ENCODE results near the gene LMO7.
A peak's percentile ranks its signal among the peaks of the same experiment; 100 is the strongest.
"Not testable (repeated sequence)": the region's sequence is repeated elsewhere in the genome, so short reads cannot be mapped to it uniquely, and the experiment has no call there.

LMO7 gene

GRCh38 chr13:75780103-75780502, 144.0 kb downstream of the LMO7 start:
- DNase-seq, result not testable (repeated sequence)

GRCh38 chr13:75782985-75783384, 146.9 kb downstream of the LMO7 start:
- DNase-seq, result no peak

GRCh38 chr13:75784003-75784402, 147.9 kb downstream of the LMO7 start:
- DNase-seq, result no peak

GRCh38 chr13:75785130-75785529, 149.0 kb downstream of the LMO7 start:
- DNase-seq, result no peak

- no peak for DNase-seq
Observed at GRCh38 chr13:75787249-75787928, 151.3 kb downstream of the LMO7 start.

- no peak for DNase-seq
Observed at GRCh38 chr13:75788481-75788981, 152.4 kb downstream of the LMO7 start.

- no peak for DNase-seq
Observed at GRCh38 chr13:75789451-75790197, 153.5 kb downstream of the LMO7 start.

GRCh38 chr13:75790198-75790970, 154.3 kb downstream of the LMO7 start:
- DNase-seq, result no peak

- DNase-seq, result no peak
Observed at GRCh38 chr13:75792526-75793187, 156.5 kb downstream of the LMO7 start.

GRCh38 chr13:75793188-75793567, 157.0 kb downstream of the LMO7 start:
- DNase-seq, result not testable (repeated sequence)

- no peak for DNase-seq
Observed at GRCh38 chr13:75794663-75795062, 158.5 kb downstream of the LMO7 start.

- no peak for DNase-seq
Observed at GRCh38 chr13:75795274-75795673, 159.1 kb downstream of the LMO7 start.

- DNase-seq, result no peak
Observed at GRCh38 chr13:75796825-75797224, 160.7 kb downstream of the LMO7 start.

GRCh38 chr13:75797239-75797638, 161.1 kb downstream of the LMO7 start:
- DNase-seq, result no peak

- DNase-seq, result no peak
Observed at GRCh38 chr13:75797719-75798118, 161.6 kb downstream of the LMO7 start.

- DNase-seq, result peak; percentile 9
Observed at GRCh38 chr13:75798353-75799255, 162.5 kb downstream of the LMO7 start.

GRCh38 chr13:75800545-75800944, 164.4 kb downstream of the LMO7 start:
- DNase-seq, result no peak

- no peak for DNase-seq
Observed at GRCh38 chr13:75801388-75801945, 165.3 kb downstream of the LMO7 start.

- DNase-seq, result no peak
Observed at GRCh38 chr13:75802161-75802560, 166.0 kb downstream of the LMO7 start.

- no peak for DNase-seq
Observed at GRCh38 chr13:75803164-75803611, 167.1 kb downstream of the LMO7 start.

- DNase-seq, result no peak
Observed at GRCh38 chr13:75804054-75804453, 167.9 kb downstream of the LMO7 start.
